ENCODE results near the gene PARP9. TPM values are rescaled to one million over a fixed set of nuclear protein-coding genes. Genes with fewer than 3 reads are reported as not detected.
A peak's percentile ranks its signal among the peaks of the same experiment; 100 is the strongest.

The PARP9 gene
- total and polyA plus RNA-seq, 10 of the 15 experiments (the other 5 are each of a cell fraction or from before 2014, with no cell fraction given): 34.0 to 122 (median 46.1) TPM

DNA sequence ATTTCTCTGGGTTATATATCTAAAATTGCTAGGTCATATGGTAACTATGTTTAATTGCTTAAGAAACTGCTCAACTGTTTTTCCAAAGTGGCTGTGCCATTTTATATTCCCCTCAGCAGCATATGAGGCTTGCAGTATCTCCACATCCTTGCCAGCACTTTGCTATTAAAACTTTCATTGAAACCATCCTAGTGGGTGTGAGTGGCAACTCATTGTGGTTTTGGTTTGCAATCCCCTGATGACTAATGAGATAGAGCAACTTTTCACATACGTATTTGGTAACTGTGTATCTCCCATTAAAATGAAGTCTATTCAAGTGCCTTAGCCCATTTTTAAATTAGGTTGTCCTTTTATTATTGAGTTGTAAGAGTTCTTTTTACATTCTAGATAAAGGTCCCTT lies 66.7 kb downstream of the PARP9 start (continued):
- TF ChIP-seq, protein P1, sequence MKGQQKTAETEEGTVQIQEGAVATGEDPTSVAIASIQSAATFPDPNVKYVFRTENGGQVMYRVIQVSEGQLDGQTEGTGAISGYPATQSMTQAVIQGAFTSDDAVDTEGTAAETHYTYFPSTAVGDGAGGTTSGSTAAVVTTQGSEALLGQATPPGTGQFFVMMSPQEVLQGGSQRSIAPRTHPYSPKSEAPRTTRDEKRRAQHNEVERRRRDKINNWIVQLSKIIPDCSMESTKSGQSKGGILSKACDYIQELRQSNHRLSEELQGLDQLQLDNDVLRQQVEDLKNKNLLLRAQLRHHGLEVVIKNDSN (IDR thresholded peaks at IDR 0.05; ENCODE audit: borderline replicate concordance, extremely low read length, insufficient read depth, low read depth, low read length): no peak
- no peak for TF ChIP-seq RB1 (IDR thresholded peaks at IDR 0.05; ENCODE audit: borderline replicate concordance)
- TF ChIP-seq TAF1 (IDR thresholded peaks at IDR 0.05; ENCODE audit: borderline replicate concordance, low read depth, low read length): no peak
- TF ChIP-seq NFIC (IDR thresholded peaks at IDR 0.05; ENCODE audit: low read depth, low read length): no peak
- TF ChIP-seq ZSCAN29 (IDR thresholded peaks at IDR 0.05): no peak
- TF ChIP-seq KLF5 (IDR thresholded peaks at IDR 0.05; ENCODE audit: partially characterized antibody): no peak
- TF ChIP-seq, protein P2, sequence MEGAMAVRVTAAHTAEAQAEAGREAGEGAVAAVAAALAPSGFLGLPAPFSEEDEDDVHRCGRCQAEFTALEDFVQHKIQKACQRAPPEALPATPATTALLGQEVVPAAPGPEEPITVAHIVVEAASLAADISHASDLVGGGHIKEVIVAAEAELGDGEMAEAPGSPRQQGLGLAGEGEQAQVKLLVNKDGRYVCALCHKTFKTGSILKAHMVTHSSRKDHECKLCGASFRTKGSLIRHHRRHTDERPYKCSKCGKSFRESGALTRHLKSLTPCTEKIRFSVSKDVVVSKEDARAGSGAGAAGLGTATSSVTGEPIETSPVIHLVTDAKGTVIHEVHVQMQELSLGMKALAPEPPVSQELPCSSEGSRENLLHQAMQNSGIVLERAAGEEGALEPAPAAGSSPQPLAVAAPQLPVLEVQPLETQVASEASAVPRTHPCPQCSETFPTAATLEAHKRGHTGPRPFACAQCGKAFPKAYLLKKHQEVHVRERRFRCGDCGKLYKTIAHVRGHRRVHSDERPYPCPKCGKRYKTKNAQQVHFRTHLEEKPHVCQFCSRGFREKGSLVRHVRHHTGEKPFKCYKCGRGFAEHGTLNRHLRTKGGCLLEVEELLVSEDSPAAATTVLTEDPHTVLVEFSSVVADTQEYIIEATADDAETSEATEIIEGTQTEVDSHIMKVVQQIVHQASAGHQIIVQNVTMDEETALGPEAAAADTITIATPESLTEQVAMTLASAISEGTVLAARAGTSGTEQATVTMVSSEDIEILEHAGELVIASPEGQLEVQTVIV (IDR thresholded peaks at IDR 0.05; ENCODE audit: borderline replicate concordance, partially characterized antibody): no peak
- TF ChIP-seq POLR2AphosphoS5 (IDR thresholded peaks at IDR 0.05; ENCODE audit: low read length): no peak
- no peak for TF ChIP-seq SIX5 (IDR thresholded peaks at IDR 0.05; ENCODE audit: low read depth, low read length, severe bottlenecking)
- TF ChIP-seq, protein P3, sequence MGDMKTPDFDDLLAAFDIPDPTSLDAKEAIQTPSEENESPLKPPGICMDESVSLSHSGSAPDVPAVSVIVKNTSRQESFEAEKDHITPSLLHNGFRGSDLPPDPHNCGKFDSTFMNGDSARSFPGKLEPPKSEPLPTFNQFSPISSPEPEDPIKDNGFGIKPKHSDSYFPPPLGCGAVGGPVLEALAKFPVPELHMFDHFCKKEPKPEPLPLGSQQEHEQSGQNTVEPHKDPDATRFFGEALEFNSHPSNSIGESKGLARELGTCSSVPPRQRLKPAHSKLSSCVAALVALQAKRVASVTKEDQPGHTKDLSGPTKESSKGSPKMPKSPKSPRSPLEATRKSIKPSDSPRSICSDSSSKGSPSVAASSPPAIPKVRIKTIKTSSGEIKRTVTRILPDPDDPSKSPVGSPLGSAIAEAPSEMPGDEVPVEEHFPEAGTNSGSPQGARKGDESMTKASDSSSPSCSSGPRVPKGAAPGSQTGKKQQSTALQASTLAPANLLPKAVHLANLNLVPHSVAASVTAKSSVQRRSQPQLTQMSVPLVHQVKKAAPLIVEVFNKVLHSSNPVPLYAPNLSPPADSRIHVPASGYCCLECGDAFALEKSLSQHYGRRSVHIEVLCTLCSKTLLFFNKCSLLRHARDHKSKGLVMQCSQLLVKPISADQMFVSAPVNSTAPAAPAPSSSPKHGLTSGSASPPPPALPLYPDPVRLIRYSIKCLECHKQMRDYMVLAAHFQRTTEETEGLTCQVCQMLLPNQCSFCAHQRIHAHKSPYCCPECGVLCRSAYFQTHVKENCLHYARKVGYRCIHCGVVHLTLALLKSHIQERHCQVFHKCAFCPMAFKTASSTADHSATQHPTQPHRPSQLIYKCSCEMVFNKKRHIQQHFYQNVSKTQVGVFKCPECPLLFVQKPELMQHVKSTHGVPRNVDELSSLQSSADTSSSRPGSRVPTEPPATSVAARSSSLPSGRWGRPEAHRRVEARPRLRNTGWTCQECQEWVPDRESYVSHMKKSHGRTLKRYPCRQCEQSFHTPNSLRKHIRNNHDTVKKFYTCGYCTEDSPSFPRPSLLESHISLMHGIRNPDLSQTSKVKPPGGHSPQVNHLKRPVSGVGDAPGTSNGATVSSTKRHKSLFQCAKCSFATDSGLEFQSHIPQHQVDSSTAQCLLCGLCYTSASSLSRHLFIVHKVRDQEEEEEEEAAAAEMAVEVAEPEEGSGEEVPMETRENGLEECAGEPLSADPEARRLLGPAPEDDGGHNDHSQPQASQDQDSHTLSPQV (IDR thresholded peaks at IDR 0.05): no peak
- TF ChIP-seq LARP7 (IDR thresholded peaks at IDR 0.05): no peak
- TF ChIP-seq PAX5 (IDR thresholded peaks at IDR 0.05; ENCODE audit: borderline replicate concordance, low read depth, low read length): peak; percentile 60; the same call in 1 of the 2 replicates
- TF ChIP-seq ZNF384 (IDR thresholded peaks at IDR 0.05; ENCODE audit: borderline replicate concordance, low read depth, low read length): no peak
- TF ChIP-seq POLR2AphosphoS2 (IDR thresholded peaks at IDR 0.05; ENCODE audit: low read depth, low read length): no peak
- no peak for TF ChIP-seq STAT3 (IDR thresholded peaks at IDR 0.05; ENCODE audit: low read depth, low read length)
- TF ChIP-seq, protein P4, sequence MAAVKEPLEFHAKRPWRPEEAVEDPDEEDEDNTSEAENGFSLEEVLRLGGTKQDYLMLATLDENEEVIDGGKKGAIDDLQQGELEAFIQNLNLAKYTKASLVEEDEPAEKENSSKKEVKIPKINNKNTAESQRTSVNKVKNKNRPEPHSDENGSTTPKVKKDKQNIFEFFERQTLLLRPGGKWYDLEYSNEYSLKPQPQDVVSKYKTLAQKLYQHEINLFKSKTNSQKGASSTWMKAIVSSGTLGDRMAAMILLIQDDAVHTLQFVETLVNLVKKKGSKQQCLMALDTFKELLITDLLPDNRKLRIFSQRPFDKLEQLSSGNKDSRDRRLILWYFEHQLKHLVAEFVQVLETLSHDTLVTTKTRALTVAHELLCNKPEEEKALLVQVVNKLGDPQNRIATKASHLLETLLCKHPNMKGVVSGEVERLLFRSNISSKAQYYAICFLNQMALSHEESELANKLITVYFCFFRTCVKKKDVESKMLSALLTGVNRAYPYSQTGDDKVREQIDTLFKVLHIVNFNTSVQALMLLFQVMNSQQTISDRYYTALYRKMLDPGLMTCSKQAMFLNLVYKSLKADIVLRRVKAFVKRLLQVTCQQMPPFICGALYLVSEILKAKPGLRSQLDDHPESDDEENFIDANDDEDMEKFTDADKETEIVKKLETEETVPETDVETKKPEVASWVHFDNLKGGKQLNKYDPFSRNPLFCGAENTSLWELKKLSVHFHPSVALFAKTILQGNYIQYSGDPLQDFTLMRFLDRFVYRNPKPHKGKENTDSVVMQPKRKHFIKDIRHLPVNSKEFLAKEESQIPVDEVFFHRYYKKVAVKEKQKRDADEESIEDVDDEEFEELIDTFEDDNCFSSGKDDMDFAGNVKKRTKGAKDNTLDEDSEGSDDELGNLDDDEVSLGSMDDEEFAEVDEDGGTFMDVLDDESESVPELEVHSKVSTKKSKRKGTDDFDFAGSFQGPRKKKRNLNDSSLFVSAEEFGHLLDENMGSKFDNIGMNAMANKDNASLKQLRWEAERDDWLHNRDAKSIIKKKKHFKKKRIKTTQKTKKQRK (IDR thresholded peaks at IDR 0.05; ENCODE audit: low read depth, low read length): no peak
- no peak for TF ChIP-seq FOS (IDR thresholded peaks at IDR 0.05; ENCODE audit: borderline replicate concordance, extremely low read depth, insufficient read length)
- TF ChIP-seq, protein P5, sequence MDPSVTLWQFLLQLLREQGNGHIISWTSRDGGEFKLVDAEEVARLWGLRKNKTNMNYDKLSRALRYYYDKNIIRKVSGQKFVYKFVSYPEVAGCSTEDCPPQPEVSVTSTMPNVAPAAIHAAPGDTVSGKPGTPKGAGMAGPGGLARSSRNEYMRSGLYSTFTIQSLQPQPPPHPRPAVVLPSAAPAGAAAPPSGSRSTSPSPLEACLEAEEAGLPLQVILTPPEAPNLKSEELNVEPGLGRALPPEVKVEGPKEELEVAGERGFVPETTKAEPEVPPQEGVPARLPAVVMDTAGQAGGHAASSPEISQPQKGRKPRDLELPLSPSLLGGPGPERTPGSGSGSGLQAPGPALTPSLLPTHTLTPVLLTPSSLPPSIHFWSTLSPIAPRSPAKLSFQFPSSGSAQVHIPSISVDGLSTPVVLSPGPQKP (IDR thresholded peaks at IDR 0.05; ENCODE audit: low read depth, low read length): no peak

All from GM12878 (cell line).